Natural killer cell (primary cell): Measurements from ENCODE around the gene PTPRN2. TPM values are rescaled to one million over a fixed set of nuclear protein-coding genes. Genes with fewer than 3 reads are reported as not detected.
A peak's percentile ranks its signal among the peaks of the same experiment; 100 is the strongest.
"Not testable (repeated sequence)": the region's sequence is repeated elsewhere in the genome, so short reads cannot be mapped to it uniquely, and the experiment has no call there.

Experiments used
- ATAC-seq, 3 donors: fragments of 150-1000 bp in 2 of 3; fragments of 200-7000 bp in 1 of 3; cut with Tn5 transposase; 1 replicate in 1 of 3; 2 replicates in 2 of 3; pipeline ENCODE4 v1.10.0; 2021; ENCODE audit warnings: mild to moderate bottlenecking in 2 of 3, moderate library complexity in 2 of 3
- DNase-seq, 2 donors: peaks; one replicate each; pipeline versions ENCODE4 v3.0.0 to v3.0.0-alpha.2; 2013 to 2021; ENCODE audit warnings: mixed read lengths in 1 of 2
- H3K27ac ChIP-seq: one replicate; pipeline ENCODE4 v1.5.1; 2013; ENCODE audit warnings: mild to moderate bottlenecking, low read length
- H3K27me3 ChIP-seq: one replicate; pipeline ENCODE4 v1.6.1; 2013; ENCODE audit warnings: low read length; ENCODE audit not compliant: control insufficient read depth, insufficient read depth
- H3K36me3 ChIP-seq: one replicate; pipeline ENCODE4 v1.6.1; 2013; ENCODE audit warnings: low read length; ENCODE audit not compliant: control insufficient read depth, insufficient read depth
- H3K4me1 ChIP-seq: one replicate; pipeline ENCODE4 v1.6.1; 2013; ENCODE audit warnings: low read length; ENCODE audit not compliant: control insufficient read depth, insufficient read depth
- H3K4me3 ChIP-seq: one replicate; pipeline ENCODE4 v1.5.1; 2013; ENCODE audit warnings: low read length
- H3K9me3 ChIP-seq: one replicate; pipeline ENCODE4 v1.6.1; 2013; ENCODE audit warnings: low read length; ENCODE audit not compliant: control insufficient read depth, insufficient read depth
- H3K27ac Mint-ChIP-seq, 2 donors: one replicate each; pipeline ENCODE4 v1.8.0; 2022; ENCODE audit warnings: mild to moderate bottlenecking in 2 of 2, mixed read lengths in 2 of 2, moderate library complexity in 1 of 2
- H3K27me3 Mint-ChIP-seq, 2 donors: one replicate each; pipeline ENCODE4 v1.8.0; 2022; ENCODE audit warnings: low read depth in 2 of 2, mixed read lengths in 2 of 2
- H3K36me3 Mint-ChIP-seq: one replicate; pipeline ENCODE4 v1.8.0; 2022; ENCODE audit warnings: mixed read lengths
- H3K4me1 Mint-ChIP-seq, 2 donors: one replicate each; pipeline ENCODE4 v1.8.0; 2022; ENCODE audit warnings: mixed read lengths in 2 of 2
- H3K4me3 Mint-ChIP-seq: one replicate; pipeline ENCODE4 v1.8.0; 2022; ENCODE audit warnings: mild to moderate bottlenecking, moderate library complexity, mixed read lengths
- H3K9me3 Mint-ChIP-seq, 2 donors: one replicate each; pipeline ENCODE4 v1.8.0; 2022; ENCODE audit warnings: mixed read lengths in 2 of 2
- WGBS: methylation state at CpG from one replicate; pipeline ENCODE4 v1.1.7; 2013; ENCODE audit warnings: missing lambda C conversion rate; ENCODE audit not compliant: insufficient coverage; 5-methylcytosine and 5-hydroxymethylcytosine counted together
- intact Hi-C: fragments of 100-400 bp; cut with micrococcal nuclease; formaldehyde crosslinking; loops from one replicate; pipeline ENCODE4 v1.14.2; 2022
- total RNA-seq, 4 donors: library from RNA; stranded (reverse); fragments of 120-200 nt in 1 of 4; gene quantifications; one replicate each; pipeline versions ENCODE4 v1.2.3 to v1.2.4, GENCODE V29; 2013 to 2022
- TF ChIP-seq, protein P1 (sequence below): fragments of 200-600 bp; IDR thresholded peaks from one replicate; pipeline ENCODE4 v1.8.0; 2022; ENCODE audit warnings: antibody characterized with exemption

The PTPRN2 gene
- total RNA-seq, 3 donors from 2014 or later (not counting 1 experiment from before 2014, with no cell fraction given) = 1.3 to 2.5 (median 1.9) TPM

DNA sequence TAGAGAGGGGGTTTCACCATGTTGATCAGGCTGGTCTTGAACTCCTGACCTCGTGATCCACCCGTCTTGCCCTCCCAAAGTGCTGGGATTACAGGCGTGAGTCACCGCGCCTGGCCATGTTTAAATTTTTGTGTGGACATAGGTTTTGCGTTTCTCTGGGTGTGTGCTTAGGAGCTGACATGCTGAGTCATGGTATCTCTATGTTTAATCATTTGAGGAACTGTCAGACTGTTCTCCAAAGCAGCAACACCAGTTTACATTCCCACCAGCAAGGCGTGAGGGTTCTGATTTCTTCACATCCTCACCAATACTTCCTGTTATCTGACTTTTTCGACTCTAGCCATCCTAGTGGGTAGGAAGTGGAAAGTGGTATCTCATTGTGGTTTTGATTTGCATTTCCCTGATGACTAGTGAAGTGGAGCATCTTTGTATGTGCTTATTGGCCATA lies 1097.1 kb downstream of the PTPRN2 start:
- WGBS = 55% methylated on average over 7 of the region's 8 CpGs
- Histone ChIP-seq H3K27ac (no peak overlapping the region), H3K4me3 (no peak overlapping the region), H3K36me3 (no peaks in the 10 kb centered on the region), H3K27me3 (peaks cover 19% of the 10 kb centered on the region), H3K4me1 (peaks cover 15% of the 10 kb centered on the region), H3K9me3 (no peaks in the 10 kb centered on the region)
- TF ChIP-seq, protein P1, sequence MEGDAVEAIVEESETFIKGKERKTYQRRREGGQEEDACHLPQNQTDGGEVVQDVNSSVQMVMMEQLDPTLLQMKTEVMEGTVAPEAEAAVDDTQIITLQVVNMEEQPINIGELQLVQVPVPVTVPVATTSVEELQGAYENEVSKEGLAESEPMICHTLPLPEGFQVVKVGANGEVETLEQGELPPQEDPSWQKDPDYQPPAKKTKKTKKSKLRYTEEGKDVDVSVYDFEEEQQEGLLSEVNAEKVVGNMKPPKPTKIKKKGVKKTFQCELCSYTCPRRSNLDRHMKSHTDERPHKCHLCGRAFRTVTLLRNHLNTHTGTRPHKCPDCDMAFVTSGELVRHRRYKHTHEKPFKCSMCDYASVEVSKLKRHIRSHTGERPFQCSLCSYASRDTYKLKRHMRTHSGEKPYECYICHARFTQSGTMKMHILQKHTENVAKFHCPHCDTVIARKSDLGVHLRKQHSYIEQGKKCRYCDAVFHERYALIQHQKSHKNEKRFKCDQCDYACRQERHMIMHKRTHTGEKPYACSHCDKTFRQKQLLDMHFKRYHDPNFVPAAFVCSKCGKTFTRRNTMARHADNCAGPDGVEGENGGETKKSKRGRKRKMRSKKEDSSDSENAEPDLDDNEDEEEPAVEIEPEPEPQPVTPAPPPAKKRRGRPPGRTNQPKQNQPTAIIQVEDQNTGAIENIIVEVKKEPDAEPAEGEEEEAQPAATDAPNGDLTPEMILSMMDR = no peak
- Mint-ChIP-seq H3K9me3 (no peaks in the 10 kb centered on the region), H3K27ac (peak overlapping the region; percentile 39 to 75), H3K4me1 (peaks cover 17 to 24% of the 10 kb centered on the region in 2 donors), H3K36me3 (peaks cover 9% of the 10 kb centered on the region), H3K4me3 (peak overlapping the region; percentile 61), H3K27me3 (peaks cover 33 to 38% of the 10 kb centered on the region in 2 donors)
- ATAC-seq (peak; percentile 87 to 97 (median 93)), DNase-seq (peak in 1 of 2 donors; percentile 82)
- intact Hi-C loops = no loop called here

DNA sequence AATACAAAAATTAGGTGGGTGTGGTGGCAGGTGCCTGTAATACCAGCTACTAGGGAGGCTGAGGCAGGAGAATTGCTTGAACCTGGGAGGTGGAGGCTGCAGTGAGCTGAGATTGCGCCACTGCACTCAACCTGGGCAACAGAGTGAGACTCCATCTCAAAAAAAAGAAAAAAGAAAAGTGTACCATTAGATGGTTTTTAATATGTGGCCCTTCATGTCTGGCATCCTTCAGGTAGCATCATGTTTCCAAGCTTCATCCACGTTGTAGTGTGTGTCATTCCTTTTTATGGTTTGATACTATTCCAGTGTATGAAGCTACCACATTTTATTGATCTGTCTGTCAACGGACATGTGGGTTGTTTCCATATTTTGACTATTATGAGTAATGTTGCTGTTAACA lies 1097.8 kb downstream of the PTPRN2 start:
- H3K4me3 Mint-ChIP-seq, ATAC-seq, H3K27ac Mint-ChIP-seq, H3K9me3 ChIP-seq, H3K4me3 ChIP-seq, H3K9me3 Mint-ChIP-seq, H3K36me3 Mint-ChIP-seq, intact Hi-C loops, H3K27ac ChIP-seq, DNase-seq, H3K36me3 ChIP-seq: not testable (repeated sequence)
- Histone ChIP-seq H3K4me1 (peaks cover 15% of the 10 kb centered on the region), H3K27me3 (peaks cover 19% of the 10 kb centered on the region)
- Mint-ChIP-seq H3K27me3 (peaks cover 31 to 38% of the 10 kb centered on the region in 2 donors), H3K4me1 (peaks cover 17 to 24% of the 10 kb centered on the region in 2 donors)
- WGBS = 31% methylated on average over 2 of the region's 3 CpGs

Other genes with a start within 250 kb of the PTPRN2 start
- 10 to 100 TPM in 2 of 3 donors, 1 to 10 TPM in 1; 8.8 to 14.8 (median 14.1) TPM for gene NCAPG2, start 117.0 kb upstream of the PTPRN2 start, total RNA-seq
- gene ESYT2, start 241.7 kb upstream of the PTPRN2 start, total RNA-seq = 100 to 1,000 TPM; 137 to 163 (median 160) TPM